GM19467 (cell line): ENCODE data around the gene RPS6KL1.

ENCODE experiments used
- ATAC-seq: cut with Tn5 transposase; IDR thresholded peaks from one replicate; pipeline ENCODE4 v1.9.1; 2021; ENCODE audit warnings: mild to moderate bottlenecking, moderate library complexity; ENCODE audit not compliant: unreplicated experiment

RPS6KL1 gene

GRCh38 chr14:74913393-74913910 is 9.6 kb downstream of the RPS6KL1 start:
- ATAC-seq, result no peak

GRCh38 chr14:74912801-74913200 is 10.3 kb downstream of the RPS6KL1 start:
- ATAC-seq, result no peak

GRCh38 chr14:74912111-74912510 is 10.9 kb downstream of the RPS6KL1 start:
- no peak for ATAC-seq

- ATAC-seq, result no peak
Observed at GRCh38 chr14:74911704-74912103, 11.4 kb downstream of the RPS6KL1 start.

GRCh38 chr14:74911221-74911620 is 11.8 kb downstream of the RPS6KL1 start:
- ATAC-seq, result no peak

GRCh38 chr14:74910556-74910955 is 12.5 kb downstream of the RPS6KL1 start:
- ATAC-seq, result no peak

GRCh38 chr14:74909911-74910310 is 13.1 kb downstream of the RPS6KL1 start:
- no peak for ATAC-seq

- ATAC-seq, result no peak
Observed at GRCh38 chr14:74909501-74909900, 13.6 kb downstream of the RPS6KL1 start.

- no peak for ATAC-seq
Observed at GRCh38 chr14:74908861-74909341, 14.2 kb downstream of the RPS6KL1 start.

GRCh38 chr14:74907744-74908143 is 15.3 kb downstream of the RPS6KL1 start:
- no peak for ATAC-seq

GRCh38 chr14:74906925-74907521 is 16.0 kb downstream of the RPS6KL1 start:
- ATAC-seq, result no peak

GRCh38 chr14:74905595-74906142 is 17.4 kb downstream of the RPS6KL1 start:
- ATAC-seq, result no peak

- no peak for ATAC-seq
Observed at GRCh38 chr14:74904635-74905503, 18.2 kb downstream of the RPS6KL1 start.

GRCh38 chr14:74902941-74903705 is 19.9 kb downstream of the RPS6KL1 start:
- no peak for ATAC-seq

GRCh38 chr14:74898694-74899093 is 24.4 kb downstream of the RPS6KL1 start:
- ATAC-seq, result no peak

- ATAC-seq, result no peak
Observed at GRCh38 chr14:74898083-74898482, 25.0 kb downstream of the RPS6KL1 start.

- ATAC-seq, result no peak
Observed at GRCh38 chr14:74897642-74898041, 25.4 kb downstream of the RPS6KL1 start.

GRCh38 chr14:74896400-74896799 is 26.7 kb downstream of the RPS6KL1 start:
- no peak for ATAC-seq

GRCh38 chr14:74893614-74894091 is 29.4 kb downstream of the RPS6KL1 start:
- no peak for ATAC-seq

GRCh38 chr14:74892745-74893144 is 30.3 kb downstream of the RPS6KL1 start:
- ATAC-seq, result no peak

- no peak for ATAC-seq
Observed at GRCh38 chr14:74891870-74892269, 31.2 kb downstream of the RPS6KL1 start.
